GM23338 (cell line): ENCODE results near the gene TMEM170B. TPM values are rescaled to one million over a fixed set of nuclear protein-coding genes. Genes with fewer than 3 reads are reported as not detected.

Experiments
- ATAC-seq: fragments of 200-7000 bp; cut with Tn5 transposase; 3 replicates; pipeline ENCODE4 v1.9.1; 2020
- DNase-seq: peaks from one replicate; pipeline ENCODE4 v3.0.0-alpha.2; 2015; ENCODE audit warnings: low spot score
- H2AFZ ChIP-seq: fragments of 200-600 bp; sonication (generic); 2 replicates; pipeline ENCODE4 v1.8.0; 2016; ENCODE audit warnings: antibody characterized with exemption, mild to moderate bottlenecking, moderate library complexity
- H3F3A ChIP-seq: fragments of 200-600 bp; sonication (generic); replicated peaks from 2 replicates; pipeline ENCODE4 v1.8.0; 2017; ENCODE audit warnings: antibody characterized with exemption, mixed run types, low read depth
- H3K27ac ChIP-seq: fragments of 200-600 bp; sonication (generic); 2 replicates; pipeline ENCODE4 v1.6.1; 2016; ENCODE audit warnings: low read depth
- H3K27me3 ChIP-seq: fragments of 200-600 bp; sonication (generic); 2 replicates; pipeline ENCODE4 v1.8.0; 2016; ENCODE audit warnings: mild to moderate bottlenecking, mixed run types, moderate library complexity; ENCODE audit not compliant: insufficient read depth
- H3K36me3 ChIP-seq: fragments of 200-600 bp; sonication (generic); 2 replicates; pipeline ENCODE4 v1.8.0; 2016; ENCODE audit warnings: mild to moderate bottlenecking; ENCODE audit not compliant: insufficient read depth
- H3K4me1 ChIP-seq: fragments of 200-600 bp; sonication (generic); 2 replicates; pipeline ENCODE4 v1.8.0; 2016; ENCODE audit warnings: mild to moderate bottlenecking, moderate library complexity; ENCODE audit not compliant: insufficient read depth
- H3K4me2 ChIP-seq: fragments of 200-600 bp; sonication (generic); 2 replicates; pipeline ENCODE4 v1.7.1; 2017; ENCODE audit warnings: mixed run types
- H3K4me3 ChIP-seq: fragments of 200-600 bp; sonication (generic); 2 replicates; pipeline ENCODE4 v1.6.1; 2016; ENCODE audit warnings: mixed run types
- H3K79me2 ChIP-seq: fragments of 200-600 bp; sonication (generic); replicated peaks from 2 replicates; pipeline ENCODE4 v1.8.0; 2017; ENCODE audit warnings: mild to moderate bottlenecking; ENCODE audit not compliant: insufficient read depth
- H3K9me2 ChIP-seq: fragments of 200-600 bp; sonication (generic); 2 replicates; pipeline ENCODE4 v1.8.0; 2017; ENCODE audit not compliant: insufficient read depth
- H4K20me1 ChIP-seq: fragments of 200-600 bp; sonication (generic); replicated peaks from 2 replicates; pipeline ENCODE4 v1.8.0; 2017; ENCODE audit warnings: mild to moderate bottlenecking; ENCODE audit not compliant: insufficient read depth
- H3K27ac Mint-ChIP-seq: 2 replicates; pipeline ENCODE4 v1.8.0; 2020; ENCODE audit warnings: inconsistent platforms, mild to moderate bottlenecking, moderate library complexity, mixed read lengths
- H3K27me3 Mint-ChIP-seq: 3 replicates; pipeline ENCODE4 v1.8.0; 2022; ENCODE audit warnings: low read depth, mild to moderate bottlenecking, moderate library complexity, mixed read lengths, inconsistent platforms; ENCODE audit not compliant: insufficient read depth, poor library complexity
- H3K36me3 Mint-ChIP-seq: 3 replicates; pipeline ENCODE4 v1.8.0; 2021; ENCODE audit warnings: low read depth, mild to moderate bottlenecking, inconsistent platforms, moderate library complexity, mixed read lengths
- H3K4me1 Mint-ChIP-seq: 3 replicates; pipeline ENCODE4 v1.8.0; 2020; ENCODE audit warnings: mild to moderate bottlenecking, inconsistent platforms, mixed read lengths
- H3K4me3 Mint-ChIP-seq: 3 replicates; pipeline ENCODE4 v1.8.0; 2021; ENCODE audit warnings: moderate library complexity, mild to moderate bottlenecking, inconsistent platforms, mixed read lengths
- H3K9me3 Mint-ChIP-seq: 3 replicates; pipeline ENCODE4 v1.8.0; 2020; ENCODE audit warnings: moderate library complexity, mild to moderate bottlenecking, inconsistent platforms, mixed read lengths
- CREB1 ChIP-seq: fragments of 250-450 bp; sonication (Bioruptor Pico); IDR thresholded peaks from 2 replicates; pipeline ENCODE4 v1.5.0; 2020; ENCODE audit warnings: low read depth, mild to moderate bottlenecking, moderate library complexity
- ETS1 ChIP-seq: IDR thresholded peaks from 2 replicates; pipeline ENCODE4 v1.6.1; 2016; ENCODE audit warnings: antibody characterized with exemption
- EZH2 ChIP-seq: fragments of 200-600 bp; sonication (generic); IDR thresholded peaks from one replicate; pipeline ENCODE4 v1.8.0; 2017; ENCODE audit warnings: antibody characterized with exemption, mild to moderate bottlenecking, low read depth; ENCODE audit not compliant: unreplicated experiment
- JUNB ChIP-seq: IDR thresholded peaks from one replicate; pipeline ENCODE4 v1.6.1; 2016; ENCODE audit warnings: antibody characterized with exemption; ENCODE audit not compliant: unreplicated experiment
- NANOG ChIP-seq: IDR thresholded peaks from 2 replicates; pipeline ENCODE4 v1.6.1; 2016; ENCODE audit warnings: antibody characterized with exemption, borderline replicate concordance
- POLR2AphosphoS5 ChIP-seq: IDR thresholded peaks from 2 replicates; pipeline ENCODE4 v1.6.1; 2016; ENCODE audit warnings: antibody characterized with exemption, low read depth
- REST ChIP-seq: IDR thresholded peaks from one replicate; pipeline ENCODE4 v1.6.1; 2018; ENCODE audit warnings: antibody characterized with exemption; ENCODE audit not compliant: unreplicated experiment
- STAT1 ChIP-seq: IDR thresholded peaks from one replicate; pipeline ENCODE4 v1.6.1; 2016; ENCODE audit warnings: antibody characterized with exemption; ENCODE audit not compliant: unreplicated experiment
- ZNF114 ChIP-seq: fragments of 250-450 bp; sonication (Bioruptor Pico); IDR thresholded peaks from 2 replicates; pipeline ENCODE4 v1.5.0; 2020; ENCODE audit warnings: mild to moderate bottlenecking, moderate library complexity
- polyA plus RNA-seq: library from polyadenylated mRNA; unstranded; fragments of >200 nt; fragmentation: Nextera tagmentation; extraction: Ambion mirVana; gene quantifications from 2 replicates; pipeline ENCODE4 v1.2.1, GENCODE V29; 2016
- total RNA-seq: library from RNA; depleted of rRNA; stranded (reverse); fragments of >200 nt; shearing (Covaris generic); gene quantifications from 2 replicates; pipeline ENCODE4 v1.2.3, GENCODE V29; 2014

The TMEM170B gene
- total and polyA plus RNA-seq, 2 experiments from 2014 or later = 2.0 to 6.9 TPM

- TF ChIP-seq REST (no peak), EZH2 (no peak), POLR2AphosphoS5 (no peak), ETS1 (no peak), JUNB (no peak), NANOG (no peak), CREB1 (CRISPR knock-in tag) (no peak), ZNF114 (CRISPR knock-in tag) (no peak)
These were observed 91.0 kb downstream of the TMEM170B start (continued) for GRCh38 chr6:11628562-11628961.

GRCh38 chr6:11631008-11631407 lies 93.5 kb downstream of the TMEM170B start:
- no peaks in the 10 kb centered on the region for H3K27me3 ChIP-seq
- no peak overlapping the region for H3K27ac Mint-ChIP-seq
- no peak overlapping the region for H3K4me2 ChIP-seq
- H3K9me2 ChIP-seq = peaks cover 5% of the 10 kb centered on the region
- no peak overlapping the region for H3K4me3 ChIP-seq
- ATAC-seq (no peak), DNase-seq (no peak)
- H3K9me3 Mint-ChIP-seq = no peaks in the 10 kb centered on the region; the same call in 2 of the 3 replicates
- no peak overlapping the region for H3K27ac ChIP-seq
- no peaks in the 10 kb centered on the region; the same call in 2 of the 3 replicates for H3K4me1 Mint-ChIP-seq
- no peaks in the 10 kb centered on the region for H3K4me1 ChIP-seq
- no peaks in the 10 kb centered on the region for H4K20me1 ChIP-seq
- peaks cover 2% of the 10 kb centered on the region for H3K27me3 Mint-ChIP-seq
- H3K36me3 Mint-ChIP-seq = no peaks in the 10 kb centered on the region
- no peaks in the 10 kb centered on the region for H3K79me2 ChIP-seq
- no peak overlapping the region; the same call in 1 of the 2 replicates for H2AFZ ChIP-seq
- H3K36me3 ChIP-seq = no peaks in the 10 kb centered on the region
- no peak for TF ChIP-seq ZNF114 (CRISPR knock-in tag)
- TF ChIP-seq JUNB = no peak
- no peak for TF ChIP-seq EZH2
- H3F3A ChIP-seq = no peaks in the 10 kb centered on the region
- no peak overlapping the region for H3K4me3 Mint-ChIP-seq

GRCh38 chr6:11631539-11631938 lies 94.0 kb downstream of the TMEM170B start:
- Mint-ChIP-seq H3K27ac (no peak overlapping the region), H3K9me3 (no peaks in the 10 kb centered on the region; the same call in 2 of the 3 replicates), H3K4me3 (no peak overlapping the region), H3K36me3 (no peaks in the 10 kb centered on the region), H3K27me3 (peaks cover 2% of the 10 kb centered on the region), H3K4me1 (no peaks in the 10 kb centered on the region; the same call in 2 of the 3 replicates)
- H3K79me2 ChIP-seq = no peaks in the 10 kb centered on the region
- no peaks in the 10 kb centered on the region for H3K36me3 ChIP-seq
- H4K20me1 ChIP-seq = no peaks in the 10 kb centered on the region
- H2AFZ ChIP-seq = no peak overlapping the region; the same call in 1 of the 2 replicates
- TF ChIP-seq NANOG (no peak), ETS1 (no peak), STAT1 (no peak)
- H3K4me1 ChIP-seq = no peaks in the 10 kb centered on the region
- no peak for DNase-seq
- no peak overlapping the region for H3K27ac ChIP-seq
- no peak overlapping the region for H3K4me2 ChIP-seq
- no peak overlapping the region for H3K4me3 ChIP-seq
- H3K9me2 ChIP-seq = peaks cover 5% of the 10 kb centered on the region
- ATAC-seq = no peak
- no peaks in the 10 kb centered on the region for H3K27me3 ChIP-seq
- H3F3A ChIP-seq = no peaks in the 10 kb centered on the region
